GM10266 (cell line): ENCODE measurements around the gene CDH22.

Source experiments
- DNase-seq: peaks from one replicate; pipeline ENCODE4 v3.0.0; 2012; ENCODE audit errors: extremely low spot score
- CTCF ChIP-seq: IDR thresholded peaks from 2 replicates; pipeline ENCODE4 v1.5.1; 2012; ENCODE audit warnings: mild to moderate bottlenecking, low read depth; ENCODE audit not compliant: control insufficient read depth, insufficient read depth; ENCODE audit errors: missing control alignments

The CDH22 gene

GRCh38 chr20:46134716-46135115 is 173.6 kb downstream of the CDH22 start:
- no peak for DNase-seq

GRCh38 chr20:46133886-46134654 is 174.2 kb downstream of the CDH22 start:
- no peak for TF ChIP-seq CTCF
- DNase-seq: no peak

More at GRCh38 chr20:46134716-46135115, 173.6 kb downstream of the CDH22 start:
- TF ChIP-seq CTCF: no peak

- peak; percentile 95 for TF ChIP-seq CTCF
- DNase-seq: peak; percentile 74
Measured at GRCh38 chr20:46132705-46133120, 175.6 kb downstream of the CDH22 start.

DNA sequence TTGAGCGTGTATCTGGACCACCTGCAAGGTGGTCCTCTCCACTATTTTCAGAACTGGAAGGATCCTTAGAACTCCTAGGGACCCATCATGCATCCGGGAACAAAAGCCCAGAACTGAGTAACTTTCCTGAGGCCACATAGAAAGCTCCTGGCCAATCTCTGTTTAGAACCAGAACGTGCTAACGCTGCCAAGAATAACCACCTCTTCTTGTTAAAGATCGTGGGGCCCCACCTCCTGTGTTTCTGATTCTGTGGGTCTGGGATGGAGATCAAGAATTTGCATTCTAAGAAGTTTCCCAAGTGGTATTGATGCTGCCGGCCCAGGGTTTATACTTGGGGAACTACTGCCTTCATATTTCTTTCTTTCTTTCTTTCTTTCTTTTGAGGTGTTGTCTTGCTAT is 176.9 kb downstream of the CDH22 start:
- TF ChIP-seq CTCF: no peak
- no peak for DNase-seq

DNA sequence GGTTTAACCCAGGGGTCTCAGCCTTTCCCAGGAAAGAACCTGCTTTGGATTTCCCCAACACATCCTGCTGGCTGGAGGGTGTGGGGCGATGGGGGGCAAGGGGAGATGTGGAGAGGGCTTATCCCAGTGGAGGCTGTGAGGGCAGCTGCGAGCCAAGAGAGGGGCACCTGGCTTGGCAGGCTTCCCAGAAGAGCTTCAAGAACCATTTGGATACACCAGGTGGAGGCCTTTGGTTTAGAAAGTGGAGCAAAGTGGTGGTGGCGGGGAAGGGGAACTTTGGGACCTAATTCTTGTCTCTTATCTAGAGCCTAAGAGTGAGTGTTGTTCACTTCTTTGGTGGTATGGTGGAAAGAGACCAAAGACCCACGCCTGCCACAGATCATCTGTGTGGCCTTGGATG is 177.8 kb downstream of the CDH22 start:
- no peak for DNase-seq
- no peak for TF ChIP-seq CTCF

GRCh38 chr20:46129955-46130481 is 178.3 kb downstream of the CDH22 start:
- TF ChIP-seq CTCF: no peak
- peak; percentile 38 for DNase-seq
